ENCODE measurements around the gene NAA50. TPM values are rescaled to one million over a fixed set of nuclear protein-coding genes. Genes with fewer than 3 reads are reported as not detected.

The NAA50 gene
- 100 to 1,000 TPM in 2 of 4 donors, 10 to 100 TPM in 2; 90.5 to 171 (median 121) TPM for total RNA-seq

- H3K36me3 ChIP-seq = no peaks in the 10 kb centered on the region
- intact Hi-C loops (cut with DNase I; ENCODE audit: low total_unique reads) = no loop called here
- H3K27ac ChIP-seq = peak within 1 kb of the TSS; percentile 96 to 99
- no peaks in the 10 kb centered on the region for H3K27me3 ChIP-seq
- TF ChIP-seq POLR2A (IDR thresholded peaks at IDR 0.05) (peak; percentile 77 to 89), CTCF (IDR thresholded peaks at IDR 0.05) (peak in 1 of 4 experiments; percentile 44)
- DNase-seq = peak; percentile 96
- peaks cover 5 to 20% of the 10 kb centered on the region in 2 donors for H3K4me1 ChIP-seq
- H3K9me3 ChIP-seq = no peaks in the 10 kb centered on the region
- peak within 1 kb of the TSS; percentile 89 to 98 for H3K4me3 ChIP-seq
Measured at GRCh38 chr3:113745756-113746547, at the start of gene NAA50. Gene NAA50, minus strand, starts transcription at chr3:113746249. Its CDS starts 300 bp downstream, at chr3:113745949.

GRCh38 chr3:113795693-113796092, 49.6 kb upstream of the NAA50 start:
- Histone ChIP-seq H3K4me3 (no peak overlapping the region), H3K27ac (no peak overlapping the region), H3K27me3 (no peaks in the 10 kb centered on the region), H3K9me3 (no peaks in the 10 kb centered on the region), H3K4me1 (no peaks in the 10 kb centered on the region), H3K36me3 (no peaks in the 10 kb centered on the region)
- intact Hi-C loops (cut with DNase I; ENCODE audit: low total_unique reads) = no loop called here
- TF ChIP-seq POLR2A (IDR thresholded peaks at IDR 0.05) = no peak
- TF ChIP-seq CTCF (IDR thresholded peaks at IDR 0.05) = no peak
- DNase-seq = no peak

- H3K36me3 ChIP-seq = no peaks in the 10 kb centered on the region
- no peaks in the 10 kb centered on the region for H3K9me3 ChIP-seq
- no peaks in the 10 kb centered on the region for H3K27me3 ChIP-seq
- intact Hi-C loops (cut with DNase I; ENCODE audit: low total_unique reads) = no loop called here
- no peak for DNase-seq
- TF ChIP-seq CTCF (IDR thresholded peaks at IDR 0.05) (no peak), POLR2A (IDR thresholded peaks at IDR 0.05) (no peak)
- H3K27ac ChIP-seq = no peak overlapping the region
- no peak overlapping the region for H3K4me3 ChIP-seq
- H3K4me1 ChIP-seq = no peaks in the 10 kb centered on the region
Measured at GRCh38 chr3:113794526-113794925, 48.5 kb upstream of the NAA50 start.

- no peak for DNase-seq
- H3K4me3 ChIP-seq = no peak overlapping the region
- no peak for TF ChIP-seq POLR2A (IDR thresholded peaks at IDR 0.05)
- TF ChIP-seq CTCF (IDR thresholded peaks at IDR 0.05) = no peak
- H3K9me3 ChIP-seq = no peaks in the 10 kb centered on the region
- H3K27me3 ChIP-seq = no peaks in the 10 kb centered on the region
- intact Hi-C loops (cut with DNase I; ENCODE audit: low total_unique reads) = no loop called here
- no peak overlapping the region for H3K27ac ChIP-seq
- no peaks in the 10 kb centered on the region for H3K36me3 ChIP-seq
- H3K4me1 ChIP-seq = no peaks in the 10 kb centered on the region
Measured at GRCh38 chr3:113791381-113791780, 45.3 kb upstream of the NAA50 start.

- Histone ChIP-seq H3K27ac (peak overlapping the region in 1 of 2 donors; percentile 52), H3K4me3 (no peak overlapping the region), H3K4me1 (no peaks in the 10 kb centered on the region), H3K9me3 (no peaks in the 10 kb centered on the region), H3K36me3 (no peaks in the 10 kb centered on the region), H3K27me3 (no peaks in the 10 kb centered on the region)
- TF ChIP-seq POLR2A (IDR thresholded peaks at IDR 0.05) = no peak
- DNase-seq = no peak
- intact Hi-C loops (cut with DNase I; ENCODE audit: low total_unique reads) = no loop called here
Measured at GRCh38 chr3:113783980-113784379, 37.9 kb upstream of the NAA50 start.
